Measurements from ENCODE around the gene RAPGEF5. TPM values are rescaled to one million over a fixed set of nuclear protein-coding genes. Genes with fewer than 3 reads are reported as not detected.

RAPGEF5 gene
- total RNA-seq, 1 experiment from 2014 or later, result 15.6 TPM

- Histone ChIP-seq H2AFZ (ENCODE audit: low read depth, low read length, poor library complexity, severe bottlenecking) (no peak overlapping the region), H3K9me2 (ENCODE audit: insufficient read depth) (no peaks in the 10 kb centered on the region), H3K9ac (ENCODE audit: low read length) (no peak overlapping the region), H3K27me3 (ENCODE audit: insufficient read depth, low read length) (no peaks in the 10 kb centered on the region), H3K9me3 (ENCODE audit: control insufficient read depth in 1 of 2, insufficient read depth in 1 of 2, low read depth in 1 of 2, low read length in 2 of 2) (no peaks in the 10 kb centered on the region), H3K79me2 (ENCODE audit: insufficient read depth, low read length) (no peaks in the 10 kb centered on the region), H3K4me3 (replicated peaks in 1 of 2; ENCODE audit: low read depth in 1 of 2, low read length in 2 of 2) (no peak overlapping the region), H4K20me1 (ENCODE audit: insufficient read depth) (no peaks in the 10 kb centered on the region), H3K4me1 (ENCODE audit: control insufficient read depth in 1 of 2, insufficient read depth in 2 of 2, low read length in 2 of 2) (no peaks in the 10 kb centered on the region), H3K36me3 (ENCODE audit: control insufficient read depth in 1 of 2, insufficient read depth in 2 of 2, low read length in 2 of 2) (no peaks in the 10 kb centered on the region), H3K4me2 (ENCODE audit: low read length) (no peak overlapping the region), H3K27ac (ENCODE audit: low read depth, low read length) (no peak overlapping the region)
- intact Hi-C loops (cut with micrococcal nuclease), result no loop called here
- ChIA-PET CTCF (no interaction called here), RAD21 (ENCODE audit: low non-redundant PET in 1 of 2, low total read pairs in 2 of 2, uncharacterized antibody in 2 of 2, unreplicated experiment in 2 of 2) (no interaction called here), POLR2A (no interaction called here)
- ATAC-seq (no peak), DNase-seq (ENCODE audit: low read depth, low spot score) (no peak)
- no TSS peak for BruUV-seq (replicated peaks)
- TF ChIP-seq CTCF (IDR thresholded peaks at IDR 0.05 in 2 of 3, conservative IDR thresholded peaks at IDR 0.05 in 1 of 3; ENCODE audit: borderline replicate concordance in 1 of 3, insufficient read depth in 1 of 3, low read depth in 2 of 3, low read length in 2 of 3), result no peak
- TF ChIP-seq, protein P1, sequence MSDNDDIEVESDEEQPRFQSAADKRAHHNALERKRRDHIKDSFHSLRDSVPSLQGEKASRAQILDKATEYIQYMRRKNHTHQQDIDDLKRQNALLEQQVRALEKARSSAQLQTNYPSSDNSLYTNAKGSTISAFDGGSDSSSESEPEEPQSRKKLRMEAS (IDR thresholded peaks at IDR 0.05), result no peak
- TF ChIP-seq CEBPB (IDR thresholded peaks at IDR 0.05; ENCODE audit: low read depth), result no peak
- TF ChIP-seq CBX3 (IDR thresholded peaks at IDR 0.05; ENCODE audit: low read depth), result no peak
- no peak for TF ChIP-seq SRF (IDR thresholded peaks at IDR 0.05; ENCODE audit: low read depth)
- TF ChIP-seq ZFX (IDR thresholded peaks at IDR 0.05), result no peak
- TF ChIP-seq, protein P2, sequence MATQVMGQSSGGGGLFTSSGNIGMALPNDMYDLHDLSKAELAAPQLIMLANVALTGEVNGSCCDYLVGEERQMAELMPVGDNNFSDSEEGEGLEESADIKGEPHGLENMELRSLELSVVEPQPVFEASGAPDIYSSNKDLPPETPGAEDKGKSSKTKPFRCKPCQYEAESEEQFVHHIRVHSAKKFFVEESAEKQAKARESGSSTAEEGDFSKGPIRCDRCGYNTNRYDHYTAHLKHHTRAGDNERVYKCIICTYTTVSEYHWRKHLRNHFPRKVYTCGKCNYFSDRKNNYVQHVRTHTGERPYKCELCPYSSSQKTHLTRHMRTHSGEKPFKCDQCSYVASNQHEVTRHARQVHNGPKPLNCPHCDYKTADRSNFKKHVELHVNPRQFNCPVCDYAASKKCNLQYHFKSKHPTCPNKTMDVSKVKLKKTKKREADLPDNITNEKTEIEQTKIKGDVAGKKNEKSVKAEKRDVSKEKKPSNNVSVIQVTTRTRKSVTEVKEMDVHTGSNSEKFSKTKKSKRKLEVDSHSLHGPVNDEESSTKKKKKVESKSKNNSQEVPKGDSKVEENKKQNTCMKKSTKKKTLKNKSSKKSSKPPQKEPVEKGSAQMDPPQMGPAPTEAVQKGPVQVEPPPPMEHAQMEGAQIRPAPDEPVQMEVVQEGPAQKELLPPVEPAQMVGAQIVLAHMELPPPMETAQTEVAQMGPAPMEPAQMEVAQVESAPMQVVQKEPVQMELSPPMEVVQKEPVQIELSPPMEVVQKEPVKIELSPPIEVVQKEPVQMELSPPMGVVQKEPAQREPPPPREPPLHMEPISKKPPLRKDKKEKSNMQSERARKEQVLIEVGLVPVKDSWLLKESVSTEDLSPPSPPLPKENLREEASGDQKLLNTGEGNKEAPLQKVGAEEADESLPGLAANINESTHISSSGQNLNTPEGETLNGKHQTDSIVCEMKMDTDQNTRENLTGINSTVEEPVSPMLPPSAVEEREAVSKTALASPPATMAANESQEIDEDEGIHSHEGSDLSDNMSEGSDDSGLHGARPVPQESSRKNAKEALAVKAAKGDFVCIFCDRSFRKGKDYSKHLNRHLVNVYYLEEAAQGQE (IDR thresholded peaks at IDR 0.05; ENCODE audit: low read depth), result no peak
These were observed 115.9 kb downstream of the RAPGEF5 start for GRCh38 chr7:22240904-22241571.
